Esophagus squamous epithelium (tissue), 4 donors: ENCODE data around the gene TMEM140.
"Not testable (repeated sequence)": the region's sequence is repeated elsewhere in the genome, so short reads cannot be mapped to it uniquely, and the experiment has no call there.

Source experiments
- CTCF ChIP-seq, 6 experiments: fragments of 450-650 bp in 4 of 6; fragments of 200-600 bp in 2 of 6; sonication (generic) in 2 of 6; IDR thresholded peaks; one replicate each; pipeline ENCODE4 v1.5.1; 2016 to 2019; ENCODE audit warnings: antibody characterized with exemption in 6 of 6, mild to moderate bottlenecking in 4 of 6, moderate library complexity in 4 of 6
- POLR2A ChIP-seq, 4 donors: fragments of 450-650 bp; IDR thresholded peaks; one replicate each; pipeline ENCODE4 v1.6.1; 2017; ENCODE audit warnings: antibody characterized with exemption in 4 of 4, mild to moderate bottlenecking in 4 of 4, moderate library complexity in 3 of 4

DNA sequence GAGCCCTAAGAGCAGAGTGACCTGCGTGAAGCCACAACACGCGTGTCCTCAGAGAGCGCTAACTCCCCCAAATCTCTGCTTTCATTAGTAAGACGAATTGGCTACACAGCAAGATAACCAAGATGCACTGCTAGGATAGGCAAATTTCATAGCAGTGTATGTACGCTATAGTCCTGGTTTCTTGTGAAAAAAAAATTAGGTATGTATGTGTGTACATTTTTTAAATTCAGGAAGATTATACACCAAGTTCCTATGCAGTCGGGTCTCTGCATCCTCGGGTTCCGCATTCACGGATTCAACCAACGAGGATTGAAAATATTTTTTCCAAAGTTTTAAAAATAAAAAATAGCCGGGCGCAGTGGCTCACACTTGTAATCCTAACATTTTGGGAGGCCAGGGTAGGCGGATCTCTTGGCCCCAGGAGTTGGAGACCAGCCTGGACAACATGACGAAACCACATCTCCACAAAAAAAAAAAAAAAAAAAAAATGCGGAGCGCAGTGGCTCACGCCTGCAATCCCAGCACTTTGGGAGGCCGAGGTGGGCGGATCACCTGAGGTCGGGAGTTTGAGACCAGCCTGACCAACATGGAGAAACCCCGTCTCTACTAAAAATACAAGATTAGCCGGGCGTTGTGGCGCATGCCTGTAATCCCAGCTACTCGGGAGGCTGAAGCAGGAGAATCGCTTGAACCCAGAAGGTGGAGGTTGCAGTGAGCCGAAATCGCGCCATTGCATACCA is 64.2 kb downstream of the TMEM140 start:
- not testable (repeated sequence) for TF ChIP-seq CTCF, POLR2A (IDR thresholded peaks at IDR 0.05)
